ENCODE results near the gene ZNF565.

The ZNF565 gene

GRCh38 chr19:36151144-36152018 is 63.1 kb downstream of the ZNF565 start:
- no peak for DNase-seq (ENCODE audit: low read depth)
- no peak overlapping the region for H3K4me3 ChIP-seq (ENCODE audit: low read depth, low read length)
- no peak for TF ChIP-seq CTCF (IDR thresholded peaks at IDR 0.05; ENCODE audit: low read depth, low read length)
- no peak for TF ChIP-seq POLR2A (IDR thresholded peaks at IDR 0.05; ENCODE audit: extremely low read depth, insufficient read length)
- TF ChIP-seq MYC (IDR thresholded peaks at IDR 0.05; ENCODE audit: low read depth, low read length): no peak
- TF ChIP-seq MAX (IDR thresholded peaks at IDR 0.05; ENCODE audit: low read depth, low read length): no peak

GRCh38 chr19:36150586-36150985 is 63.9 kb downstream of the ZNF565 start:
- TF ChIP-seq POLR2A (IDR thresholded peaks at IDR 0.05; ENCODE audit: extremely low read depth, insufficient read length) (no peak), MAX (IDR thresholded peaks at IDR 0.05; ENCODE audit: low read depth, low read length) (no peak), CTCF (IDR thresholded peaks at IDR 0.05; ENCODE audit: low read depth, low read length) (no peak), MYC (IDR thresholded peaks at IDR 0.05; ENCODE audit: low read depth, low read length) (no peak)
- no peak overlapping the region for H3K4me3 ChIP-seq (ENCODE audit: low read depth, low read length)
- no peak for DNase-seq (ENCODE audit: low read depth)

GRCh38 chr19:36149673-36150406 is 64.6 kb downstream of the ZNF565 start:
- no peak overlapping the region for H3K4me3 ChIP-seq (ENCODE audit: low read depth, low read length)
- TF ChIP-seq MYC (IDR thresholded peaks at IDR 0.05; ENCODE audit: low read depth, low read length) (no peak), MAX (IDR thresholded peaks at IDR 0.05; ENCODE audit: low read depth, low read length) (no peak), CTCF (IDR thresholded peaks at IDR 0.05; ENCODE audit: low read depth, low read length) (no peak), POLR2A (IDR thresholded peaks at IDR 0.05; ENCODE audit: extremely low read depth, insufficient read length) (no peak)

GRCh38 chr19:36144624-36145023 is 69.8 kb downstream of the ZNF565 start:
- no peak overlapping the region for H3K4me3 ChIP-seq (ENCODE audit: low read depth, low read length)
- no peak for TF ChIP-seq MAX (IDR thresholded peaks at IDR 0.05; ENCODE audit: low read depth, low read length)
- TF ChIP-seq MYC (IDR thresholded peaks at IDR 0.05; ENCODE audit: low read depth, low read length): no peak
- no peak for TF ChIP-seq POLR2A (IDR thresholded peaks at IDR 0.05; ENCODE audit: extremely low read depth, insufficient read length)
- no peak for TF ChIP-seq CTCF (IDR thresholded peaks at IDR 0.05; ENCODE audit: low read depth, low read length)

More at GRCh38 chr19:36149673-36150406, 64.6 kb downstream of the ZNF565 start:
- no peak for DNase-seq (ENCODE audit: low read depth)

GRCh38 chr19:36142496-36142895 is 72.0 kb downstream of the ZNF565 start:
- no peak for DNase-seq (ENCODE audit: low read depth)
- TF ChIP-seq MAX (IDR thresholded peaks at IDR 0.05; ENCODE audit: low read depth, low read length): no peak
- no peak for TF ChIP-seq CTCF (IDR thresholded peaks at IDR 0.05; ENCODE audit: low read depth, low read length)
- no peak for TF ChIP-seq POLR2A (IDR thresholded peaks at IDR 0.05; ENCODE audit: extremely low read depth, insufficient read length)
- no peak for TF ChIP-seq MYC (IDR thresholded peaks at IDR 0.05; ENCODE audit: low read depth, low read length)
- H3K4me3 ChIP-seq (ENCODE audit: low read depth, low read length): no peak overlapping the region

More at GRCh38 chr19:36144624-36145023, 69.8 kb downstream of the ZNF565 start:
- DNase-seq (ENCODE audit: low read depth): no peak

Data from NB4 (cell line).